Nucleus accumbens (tissue), 56 donors: ENCODE data around the gene QRFPR.
"Not testable (repeated sequence)": the region's sequence is repeated elsewhere in the genome, so short reads cannot be mapped to it uniquely, and the experiment has no call there.

Source experiments
- DNase-seq, 56 donors: peaks; one replicate each; lab custom pipeline; 2025; lab: John Stamatoyannopoulos, UW

Gene QRFPR

DNA sequence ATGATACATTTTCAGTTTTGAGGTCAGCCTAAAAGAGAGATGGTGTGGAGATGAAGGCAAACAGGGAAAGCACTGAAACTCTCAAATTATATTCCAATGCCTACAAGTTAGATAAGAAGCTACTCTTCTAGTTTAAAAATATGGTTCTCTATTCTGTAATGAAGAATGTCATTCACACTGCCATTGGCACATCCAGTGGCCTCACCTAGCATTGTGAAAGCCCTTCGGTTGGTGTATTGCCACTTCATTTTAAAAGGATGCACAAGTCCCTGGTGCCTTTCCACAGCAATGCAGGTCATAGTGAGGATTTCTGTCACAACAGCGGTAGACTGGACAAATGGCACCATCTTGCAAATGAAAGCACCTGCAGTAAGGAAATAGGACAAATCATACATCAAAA, 40.6 kb downstream of the QRFPR start:
- no peak for DNase-seq

DNA sequence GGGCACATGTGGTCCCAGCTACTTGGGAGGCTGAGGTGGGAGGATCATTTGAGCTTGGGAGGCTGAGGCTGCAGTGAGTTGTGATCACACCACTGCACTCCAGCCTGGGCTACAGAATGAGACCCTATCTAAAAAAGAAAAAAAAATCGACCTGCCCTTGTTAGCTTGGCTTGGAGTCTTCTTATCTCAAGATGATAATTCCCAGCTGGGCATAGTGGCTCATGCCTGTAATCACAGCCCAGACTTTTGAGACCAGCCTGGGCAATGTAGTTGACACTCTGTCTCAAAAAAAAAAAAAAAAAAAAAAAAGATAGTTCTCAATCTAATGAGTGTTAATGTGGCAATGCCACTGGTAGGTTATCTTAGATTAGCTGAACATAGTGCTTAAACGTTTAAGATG, 41.0 kb downstream of the QRFPR start:
- DNase-seq: no peak

DNA sequence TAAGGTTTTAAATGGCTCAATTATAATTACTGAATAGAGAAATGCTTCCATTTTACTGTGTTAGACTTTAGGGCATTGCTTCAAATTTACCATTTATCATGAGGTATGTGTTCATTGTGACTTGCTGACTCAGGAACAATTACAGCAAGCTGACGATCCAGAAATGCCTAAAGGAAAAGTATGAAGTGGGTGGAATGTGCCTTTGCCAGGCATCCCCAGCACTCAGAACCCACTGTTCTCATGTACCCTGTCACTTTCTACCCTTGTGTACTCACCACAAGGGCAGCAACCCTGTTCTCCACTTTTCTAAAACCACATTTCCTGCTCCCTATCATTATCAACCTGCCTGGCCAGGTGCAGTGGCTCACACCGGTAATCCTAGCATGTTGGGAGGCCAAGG, 41.5 kb downstream of the QRFPR start:
- DNase-seq: no peak

- no peak for DNase-seq
Observed at GRCh38 chr4:121338518-121338917, 42.3 kb downstream of the QRFPR start.

- DNase-seq: no peak
Observed at GRCh38 chr4:121336706-121337105, 44.1 kb downstream of the QRFPR start.

GRCh38 chr4:121330180-121330665, 50.6 kb downstream of the QRFPR start:
- DNase-seq: peak in 9 of 56 donors; percentile 0 to 10 (median 3)

- DNase-seq: no peak
Observed at GRCh38 chr4:121326597-121326996, 54.2 kb downstream of the QRFPR start.

GRCh38 chr4:121324331-121324730, 56.5 kb downstream of the QRFPR start:
- DNase-seq: no peak

- DNase-seq: no peak
Observed at GRCh38 chr4:121321466-121321865, 59.4 kb downstream of the QRFPR start.

GRCh38 chr4:121316091-121316490, 64.7 kb downstream of the QRFPR start:
- DNase-seq: no peak

GRCh38 chr4:121313430-121313829, 67.4 kb downstream of the QRFPR start:
- DNase-seq: not testable (repeated sequence)

DNA sequence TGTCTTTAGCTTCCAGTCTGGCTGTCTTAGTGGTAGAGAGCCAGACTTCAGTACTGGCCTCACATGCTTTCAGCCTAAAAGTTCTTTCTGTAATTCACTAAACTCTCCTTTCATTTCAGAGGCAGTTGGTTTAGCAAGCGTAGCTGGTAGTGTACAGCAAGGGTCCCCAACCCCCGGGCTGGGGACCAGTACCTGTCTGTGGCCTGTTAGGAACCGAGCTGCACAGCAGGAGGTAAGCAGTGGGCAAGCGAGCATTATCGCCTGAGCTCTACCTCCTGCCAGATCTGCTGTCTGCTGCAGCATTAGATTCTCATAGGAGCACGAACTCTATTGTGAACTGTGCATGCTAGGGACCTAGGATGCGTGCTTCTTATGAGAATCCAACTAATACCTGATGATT, 72.0 kb downstream of the QRFPR start:
- no peak for DNase-seq

DNA sequence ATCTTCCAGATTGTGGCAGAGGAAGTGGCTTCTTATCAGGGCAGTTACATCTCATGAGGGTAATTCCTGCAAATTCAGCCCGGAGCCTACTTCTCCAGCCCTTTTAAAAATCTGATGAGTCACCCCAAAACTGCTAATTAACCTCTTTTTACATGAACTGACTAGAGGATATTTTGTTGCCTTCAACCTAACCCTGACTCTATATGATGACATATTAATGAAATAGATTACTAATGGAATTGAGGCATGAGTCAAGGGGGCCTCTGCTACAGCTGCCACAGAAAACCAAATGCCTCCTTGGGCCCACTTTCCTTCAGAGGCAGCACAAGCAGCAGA, 72.5 kb downstream of the QRFPR start:
- DNase-seq: no peak

DNA sequence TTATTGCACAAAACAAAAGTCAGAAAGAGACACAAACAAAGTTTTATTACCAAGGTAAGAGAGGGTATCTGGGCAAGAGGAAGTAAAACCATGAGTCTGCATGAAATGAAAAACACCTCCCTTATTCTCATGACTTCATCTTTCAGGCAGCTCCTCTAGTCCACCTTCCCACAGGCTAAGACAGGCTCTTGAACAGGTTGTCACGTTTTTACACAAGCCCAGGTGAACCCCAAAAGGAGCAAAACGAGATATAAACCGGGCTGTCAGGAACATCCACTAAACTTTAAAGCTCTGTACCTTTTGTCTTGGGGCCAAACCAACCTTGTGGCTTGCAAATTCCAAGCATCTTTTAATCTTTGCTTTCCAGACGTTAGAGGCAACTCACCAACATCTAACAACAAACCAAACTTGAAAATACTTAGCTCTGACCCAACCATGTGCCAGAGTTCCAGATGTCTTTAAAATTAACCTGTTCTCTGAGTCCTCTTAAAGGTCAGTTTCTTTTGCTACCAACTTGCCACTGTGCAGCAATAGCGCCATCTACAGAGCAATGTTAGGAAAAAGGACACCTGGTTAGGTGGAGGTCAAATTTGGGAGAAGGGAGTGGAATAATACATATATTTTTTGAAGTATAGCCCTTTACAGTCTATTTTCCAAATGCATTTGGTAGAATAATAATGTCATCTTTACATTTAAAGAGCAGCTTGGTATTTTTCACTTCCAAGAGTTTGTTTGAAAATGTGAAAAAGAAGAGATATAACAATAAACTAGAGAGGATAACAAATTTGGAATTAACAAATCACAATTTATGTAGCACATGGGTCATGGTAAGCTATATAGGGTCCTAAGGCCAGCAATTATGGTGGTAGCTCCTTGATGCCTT, 73.1 kb downstream of the QRFPR start:
- no peak for DNase-seq

- DNase-seq: no peak
Observed at GRCh38 chr4:121306931-121307330, 73.9 kb downstream of the QRFPR start.

DNA sequence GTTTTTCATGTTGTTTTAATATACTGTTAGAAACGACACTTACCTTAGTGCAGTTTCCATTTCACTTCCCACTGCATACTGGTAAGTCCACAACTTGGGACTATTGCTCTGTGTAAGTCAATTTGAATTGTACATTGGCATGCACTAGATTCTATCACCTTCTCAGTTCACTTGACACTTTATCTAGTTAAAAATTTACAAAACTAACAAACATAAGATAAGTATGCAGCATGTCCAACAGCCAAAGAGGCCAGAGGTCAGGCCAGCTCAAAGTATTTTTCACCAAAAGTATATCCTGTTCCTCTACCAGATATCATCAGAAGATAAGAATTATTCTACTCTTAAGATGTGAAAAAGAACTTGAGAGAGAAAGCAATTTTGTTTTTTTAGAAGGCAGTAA, 75.9 kb downstream of the QRFPR start:
- DNase-seq: no peak

DNA sequence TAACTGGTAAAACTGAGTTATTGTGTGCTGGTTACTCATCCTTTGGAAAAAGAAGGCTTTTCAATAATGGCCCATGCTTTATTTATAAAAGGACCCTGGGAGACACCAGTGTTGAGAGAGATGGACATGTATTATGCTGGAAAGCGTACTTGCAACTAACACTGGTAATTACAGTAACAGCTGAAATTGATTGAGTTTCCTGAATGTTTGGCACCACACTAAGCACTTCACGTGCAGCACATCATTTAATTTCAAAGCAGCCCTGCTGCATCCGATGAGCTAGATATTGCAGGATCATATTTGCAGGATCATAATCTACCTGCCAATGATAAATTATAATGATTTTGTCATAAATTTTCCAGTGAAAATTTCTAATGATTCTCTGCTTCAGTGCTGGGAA, 81.5 kb downstream of the QRFPR start:
- no peak for DNase-seq

GRCh38 chr4:121283319-121283718, 97.5 kb downstream of the QRFPR start:
- no peak for DNase-seq

- DNase-seq: no peak
Observed at GRCh38 chr4:121280425-121280824, 100.4 kb downstream of the QRFPR start.

DNA sequence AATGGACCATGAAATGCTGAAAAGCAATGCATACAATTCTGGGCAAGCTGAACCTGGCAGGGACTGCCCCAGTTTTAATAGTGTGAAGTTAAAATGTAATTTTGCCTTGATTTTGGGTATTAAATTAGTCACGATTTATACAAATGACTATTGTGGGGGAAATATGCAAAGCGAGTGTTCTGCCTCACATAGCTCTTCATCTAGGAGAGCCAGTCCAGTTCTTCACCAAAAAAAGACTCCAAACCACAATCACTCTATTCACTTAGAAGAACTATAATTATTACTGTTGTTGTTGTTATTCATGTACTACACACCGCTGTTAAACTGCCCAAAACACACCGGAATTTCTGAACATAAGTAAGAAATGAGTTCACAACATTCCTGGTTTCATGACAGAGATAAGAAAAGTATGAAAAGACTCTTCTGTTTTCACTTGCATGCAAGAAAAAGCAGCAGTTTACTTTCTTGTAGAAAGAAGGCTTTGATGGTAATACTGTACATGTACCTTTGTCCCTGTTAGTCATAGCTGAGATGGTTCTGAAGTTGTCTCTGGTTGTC, 101.9 kb downstream of the QRFPR start:
- DNase-seq: no peak
